ENCODE data around the gene TRIM46. TPM values are rescaled to one million over a fixed set of nuclear protein-coding genes. Genes with fewer than 3 reads are reported as not detected.
A peak's percentile ranks its signal among the peaks of the same experiment; 100 is the strongest.

Gene TRIM46
- total and polyA plus RNA-seq, 9 of the 15 experiments (the other 6 are each of a cell fraction or from before 2014, with no cell fraction given) = 0.05 to 0.60 (median 0.16) TPM; not detected in 3

- TF ChIP-seq THRB (CRISPR knock-in tag; conservative IDR thresholded peaks at IDR 0.05) (0 out of 2 replicates have a peak, but pooled peaks have one; percentile 9), ZNF583 (CRISPR knock-in tag; IDR thresholded peaks at IDR 0.05) (peak; percentile 20; the same call in 1 of the 2 replicates), XRCC4 (IDR thresholded peaks at IDR 0.05; ENCODE audit: extremely low read depth, insufficient read depth, insufficient read length) (no peak), SAFB2 (IDR thresholded peaks at IDR 0.05; ENCODE audit: borderline replicate concordance, low read depth, low read length, severe bottlenecking) (no peak), HMGN3 (IDR thresholded peaks at IDR 0.05; ENCODE audit: borderline replicate concordance, extremely low read depth, insufficient read length, low read depth, low read length) (peak; percentile 83), MNT (conservative IDR thresholded peaks at IDR 0.05) (peak; percentile 47 to 86), NKRF (IDR thresholded peaks at IDR 0.05; ENCODE audit: borderline replicate concordance) (peak; percentile 42; the same call in 1 of the 2 replicates), L3MBTL2 (IDR thresholded peaks at IDR 0.05) (peak; percentile 79), TBP (optimal IDR thresholded peaks at IDR 0.05; ENCODE audit: low read depth, low read length) (peak; percentile 48), ZFPM2 (CRISPR knock-in tag; IDR thresholded peaks at IDR 0.05) (no peak), ATF6 (CRISPR knock-in tag; IDR thresholded peaks at IDR 0.05) (peak; percentile 89), ZNF197 (CRISPR knock-in tag; IDR thresholded peaks at IDR 0.05; ENCODE audit: low read depth) (peak; percentile 47; the same call in 1 of the 2 replicates), ZBTB1 (CRISPR knock-in tag; IDR thresholded peaks at IDR 0.05; ENCODE audit: borderline replicate concordance, low read depth) (peak; percentile 97), NR2C1 (IDR thresholded peaks at IDR 0.05) (peak; percentile 80), NR2C1 (tag; IDR thresholded peaks at IDR 0.05) (peak; percentile 83), PML (IDR thresholded peaks at IDR 0.05; ENCODE audit: low read length) (peak; percentile 75; the same call in 1 of the 2 replicates), FOXM1 (IDR thresholded peaks at IDR 0.05; ENCODE audit: low read depth) (no peak), FOXM1 (CRISPR knock-in tag; IDR thresholded peaks at IDR 0.05; ENCODE audit: low read depth) (0 out of 2 replicates have a peak, but pooled peaks have one; percentile 56)
These were observed 38.1 kb upstream of the TRIM46 start, which contains the start of gene SLC50A1 (continued) for GRCh38 chr1:155135415-155136028.
